Neural cell (in vitro differentiated cells): ENCODE data around the gene DDC.

Experiments
- EP300 ChIP-seq: fragments of 450-650 bp; conservative IDR thresholded peaks from 2 replicates; pipeline ENCODE4 v1.6.1; 2014; ENCODE audit warnings: antibody characterized with exemption, mild to moderate bottlenecking, moderate library complexity; ENCODE audit not compliant: poor library complexity, severe bottlenecking
- TF ChIP-seq, protein P1 (sequence below): fragments of 450-650 bp; IDR thresholded peaks from 2 replicates; pipeline ENCODE4 v1.5.1; 2014; ENCODE audit warnings: antibody characterized with exemption, mild to moderate bottlenecking, moderate library complexity; ENCODE audit not compliant: poor library complexity, severe bottlenecking

DNA sequence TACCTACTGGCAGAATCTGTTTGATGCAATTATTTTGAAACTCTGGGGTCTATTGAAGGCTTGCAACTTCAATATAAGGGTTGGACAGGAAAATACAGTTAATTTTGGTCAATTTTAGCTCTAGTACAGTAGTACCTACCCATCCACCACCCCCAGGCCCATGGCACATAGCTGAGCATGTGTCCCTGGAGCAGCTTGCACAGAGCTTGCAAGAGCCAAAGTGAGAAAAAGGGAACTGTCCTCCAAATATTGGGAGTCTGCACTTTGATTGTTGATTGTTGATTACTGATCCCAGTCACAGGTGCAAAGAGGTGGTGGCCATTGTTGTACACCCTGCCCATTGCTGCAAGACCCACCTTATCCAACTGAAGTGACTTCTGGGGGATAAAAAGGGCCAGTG lies 52.8 kb downstream of the DDC start:
- TF ChIP-seq EP300 = no peak
- TF ChIP-seq, protein P1, sequence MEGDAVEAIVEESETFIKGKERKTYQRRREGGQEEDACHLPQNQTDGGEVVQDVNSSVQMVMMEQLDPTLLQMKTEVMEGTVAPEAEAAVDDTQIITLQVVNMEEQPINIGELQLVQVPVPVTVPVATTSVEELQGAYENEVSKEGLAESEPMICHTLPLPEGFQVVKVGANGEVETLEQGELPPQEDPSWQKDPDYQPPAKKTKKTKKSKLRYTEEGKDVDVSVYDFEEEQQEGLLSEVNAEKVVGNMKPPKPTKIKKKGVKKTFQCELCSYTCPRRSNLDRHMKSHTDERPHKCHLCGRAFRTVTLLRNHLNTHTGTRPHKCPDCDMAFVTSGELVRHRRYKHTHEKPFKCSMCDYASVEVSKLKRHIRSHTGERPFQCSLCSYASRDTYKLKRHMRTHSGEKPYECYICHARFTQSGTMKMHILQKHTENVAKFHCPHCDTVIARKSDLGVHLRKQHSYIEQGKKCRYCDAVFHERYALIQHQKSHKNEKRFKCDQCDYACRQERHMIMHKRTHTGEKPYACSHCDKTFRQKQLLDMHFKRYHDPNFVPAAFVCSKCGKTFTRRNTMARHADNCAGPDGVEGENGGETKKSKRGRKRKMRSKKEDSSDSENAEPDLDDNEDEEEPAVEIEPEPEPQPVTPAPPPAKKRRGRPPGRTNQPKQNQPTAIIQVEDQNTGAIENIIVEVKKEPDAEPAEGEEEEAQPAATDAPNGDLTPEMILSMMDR = no peak
